HL-60 (cell line): Measurements from ENCODE around the gene SHE.

Source experiments
- DNase-seq, 2 experiments: peaks; one replicate each; pipeline ENCODE4 v3.0.0-alpha.2; 2010 to 2020; ENCODE audit warnings: low read depth in 1 of 2, low spot score in 1 of 2
- H3K27ac ChIP-seq: fragments of 250-450 bp; sonication (Bioruptor Pico); replicated peaks from 2 replicates; pipeline ENCODE4 v1.5.1; 2020; ENCODE audit warnings: mild to moderate bottlenecking, moderate library complexity
- H3K27me3 ChIP-seq: fragments of 250-450 bp; sonication (Bioruptor Pico); 2 replicates; pipeline ENCODE4 v1.5.1; 2021; ENCODE audit warnings: mild to moderate bottlenecking, moderate library complexity; ENCODE audit not compliant: insufficient read depth, poor library complexity, severe bottlenecking
- H3K4me3 ChIP-seq: replicated peaks from 2 replicates; pipeline ENCODE4 v1.5.1; 2011; ENCODE audit warnings: mild to moderate bottlenecking, control low read depth, low read length; ENCODE audit not compliant: insufficient read depth
- CTCF ChIP-seq: IDR thresholded peaks from one replicate; pipeline ENCODE4 v1.5.1; 2011; ENCODE audit warnings: low read length, control low read depth, inconsistent platforms; ENCODE audit not compliant: insufficient read depth
- GABPA ChIP-seq: IDR thresholded peaks from 2 replicates; pipeline ENCODE4 v1.6.1; 2012; ENCODE audit warnings: low read depth
- POLR2AphosphoS5 ChIP-seq: IDR thresholded peaks from 2 replicates; pipeline ENCODE4 v1.6.1; 2012; ENCODE audit warnings: low read depth
- SPI1 ChIP-seq: IDR thresholded peaks from 2 replicates; pipeline ENCODE4 v1.6.1; 2012; ENCODE audit warnings: low read depth, mild to moderate bottlenecking, borderline replicate concordance
- TF ChIP-seq, protein P1 (sequence below): IDR thresholded peaks from 2 replicates; pipeline ENCODE4 v1.6.1; 2012; ENCODE audit warnings: low read depth; ENCODE audit not compliant: insufficient replicate concordance

Gene SHE

DNA sequence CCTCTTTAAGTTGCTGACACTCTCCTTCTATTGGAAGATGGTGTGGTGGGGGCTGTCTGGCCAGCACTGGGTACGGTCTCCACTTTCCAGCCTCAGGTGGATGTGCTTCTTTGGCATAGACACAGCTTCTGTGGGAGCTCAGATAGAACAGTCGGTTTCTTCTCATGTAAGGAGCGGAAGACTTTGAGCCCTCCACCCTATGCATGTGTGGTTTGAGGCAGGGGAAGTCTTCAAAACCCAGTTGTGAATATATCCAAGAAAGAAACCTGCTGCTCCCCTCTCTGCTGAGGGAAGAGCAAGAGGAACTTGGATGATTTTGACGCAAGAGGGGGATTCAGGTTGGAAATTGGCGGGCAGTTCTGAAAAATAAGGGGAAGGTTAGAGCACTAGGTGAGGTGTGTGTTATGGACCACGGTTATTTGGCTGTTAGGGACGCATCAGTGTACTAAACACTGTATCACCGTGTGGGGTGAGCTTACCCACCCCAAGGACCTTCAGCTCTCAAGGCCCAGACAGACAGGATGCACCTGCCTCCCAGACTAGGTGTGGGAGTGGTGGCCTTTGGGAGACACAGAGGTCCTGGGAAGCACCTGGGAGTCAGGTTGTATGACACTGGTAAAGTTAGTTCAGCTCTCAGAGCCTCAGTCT, 60.8 kb downstream of the SHE start:
- Histone ChIP-seq H3K27ac (no peak overlapping the region), H3K4me3 (no peak overlapping the region)
- TF ChIP-seq GABPA (no peak), POLR2AphosphoS5 (no peak), SPI1 (no peak), CTCF (no peak)
- TF ChIP-seq, protein P1, sequence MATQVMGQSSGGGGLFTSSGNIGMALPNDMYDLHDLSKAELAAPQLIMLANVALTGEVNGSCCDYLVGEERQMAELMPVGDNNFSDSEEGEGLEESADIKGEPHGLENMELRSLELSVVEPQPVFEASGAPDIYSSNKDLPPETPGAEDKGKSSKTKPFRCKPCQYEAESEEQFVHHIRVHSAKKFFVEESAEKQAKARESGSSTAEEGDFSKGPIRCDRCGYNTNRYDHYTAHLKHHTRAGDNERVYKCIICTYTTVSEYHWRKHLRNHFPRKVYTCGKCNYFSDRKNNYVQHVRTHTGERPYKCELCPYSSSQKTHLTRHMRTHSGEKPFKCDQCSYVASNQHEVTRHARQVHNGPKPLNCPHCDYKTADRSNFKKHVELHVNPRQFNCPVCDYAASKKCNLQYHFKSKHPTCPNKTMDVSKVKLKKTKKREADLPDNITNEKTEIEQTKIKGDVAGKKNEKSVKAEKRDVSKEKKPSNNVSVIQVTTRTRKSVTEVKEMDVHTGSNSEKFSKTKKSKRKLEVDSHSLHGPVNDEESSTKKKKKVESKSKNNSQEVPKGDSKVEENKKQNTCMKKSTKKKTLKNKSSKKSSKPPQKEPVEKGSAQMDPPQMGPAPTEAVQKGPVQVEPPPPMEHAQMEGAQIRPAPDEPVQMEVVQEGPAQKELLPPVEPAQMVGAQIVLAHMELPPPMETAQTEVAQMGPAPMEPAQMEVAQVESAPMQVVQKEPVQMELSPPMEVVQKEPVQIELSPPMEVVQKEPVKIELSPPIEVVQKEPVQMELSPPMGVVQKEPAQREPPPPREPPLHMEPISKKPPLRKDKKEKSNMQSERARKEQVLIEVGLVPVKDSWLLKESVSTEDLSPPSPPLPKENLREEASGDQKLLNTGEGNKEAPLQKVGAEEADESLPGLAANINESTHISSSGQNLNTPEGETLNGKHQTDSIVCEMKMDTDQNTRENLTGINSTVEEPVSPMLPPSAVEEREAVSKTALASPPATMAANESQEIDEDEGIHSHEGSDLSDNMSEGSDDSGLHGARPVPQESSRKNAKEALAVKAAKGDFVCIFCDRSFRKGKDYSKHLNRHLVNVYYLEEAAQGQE = no peak

GRCh38 chr1:154440036-154440804, 62.0 kb downstream of the SHE start:
- no peak for DNase-seq
- Histone ChIP-seq H3K27me3 (no peaks in the 10 kb centered on the region), H3K4me3 (no peak overlapping the region), H3K27ac (no peak overlapping the region)
- TF ChIP-seq CTCF (no peak), GABPA (no peak), POLR2AphosphoS5 (no peak), SPI1 (no peak)
- TF ChIP-seq, protein P1 = no peak

More for the DNA sequence above, 60.8 kb downstream of the SHE start:
- no peak for DNase-seq
- no peaks in the 10 kb centered on the region for H3K27me3 ChIP-seq

- no peaks in the 10 kb centered on the region for H3K27me3 ChIP-seq
- TF ChIP-seq POLR2AphosphoS5 (no peak), SPI1 (no peak), GABPA (no peak), CTCF (no peak)
- no peak overlapping the region for H3K27ac ChIP-seq
- H3K4me3 ChIP-seq = no peak overlapping the region
- DNase-seq = no peak
These were observed 65.8 kb downstream of the SHE start for GRCh38 chr1:154436433-154436832.
